Adrenal gland (tissue), 5 donors: Measurements from ENCODE around the gene NDUFB2.

Source experiments
- CTCF ChIP-seq, 6 experiments: fragments of 450-650 bp in 4 of 6; fragments of 200-600 bp in 2 of 6; sonication (generic) in 1 of 6; IDR thresholded peaks; 1 replicate in 5 of 6; 2 replicates in 1 of 6; pipeline versions ENCODE4 v1.5.1 to v1.8.0; 2016 to 2021; ENCODE audit warnings: antibody characterized with exemption in 6 of 6, mild to moderate bottlenecking in 2 of 6, moderate library complexity in 1 of 6
- POLR2A ChIP-seq, 2 donors: fragments of 450-650 bp; IDR thresholded peaks; one replicate each; pipeline ENCODE4 v1.6.1; 2017; ENCODE audit warnings: antibody characterized with exemption in 2 of 2, mild to moderate bottlenecking in 2 of 2, moderate library complexity in 1 of 2
- donor health status: DM: no; HTN: no; CAD: no.

DNA sequence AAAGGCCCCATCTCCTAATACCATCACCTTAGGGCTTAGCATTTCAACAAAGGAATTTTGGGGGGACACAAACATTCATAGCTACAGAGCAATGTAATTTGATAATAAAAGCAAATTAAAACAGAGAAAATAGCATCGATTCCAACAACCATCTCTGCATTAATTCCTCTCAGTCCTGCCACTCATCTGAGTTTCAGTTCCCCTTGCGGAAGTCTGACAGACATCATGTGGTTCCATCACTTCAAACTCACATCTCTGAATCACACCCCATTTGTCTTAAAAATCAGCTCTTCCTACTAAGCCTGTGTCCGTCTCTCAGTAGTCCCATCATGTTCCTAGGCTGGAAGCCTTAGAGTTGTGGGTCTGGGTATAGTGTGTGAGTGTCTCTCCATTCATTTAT lies 20.2 kb upstream of the NDUFB2 start:
- TF ChIP-seq CTCF (IDR thresholded peaks at IDR 0.05), result no peak
- no peak for TF ChIP-seq POLR2A (IDR thresholded peaks at IDR 0.05)
